Panc1 (cell line): ENCODE results near the gene PAK4. TPM values are rescaled to one million over a fixed set of nuclear protein-coding genes. Genes with fewer than 3 reads are reported as not detected.

Source experiments
- ATAC-seq: fragments of 200-7000 bp; cut with Tn5 transposase; 2 replicates; pipeline ENCODE4 v1.9.1; 2020; ENCODE audit warnings: mild to moderate bottlenecking, moderate library complexity
- BruUV-seq: library from RNA; stranded (reverse); fragments of 400-500 nt; replicated peaks from 2 replicates; lab custom pipeline; 2021; lab: Mats Ljungman, UMichigan
- CTCF ChIA-PET: fragments of 300-600 bp; sonication (Branson Sonifier 250); formaldehyde crosslinking; loops from one replicate; lab custom pipeline; 2022; ENCODE audit warnings: antibody characterized with exemption; lab: Charles Lee
- POLR2A ChIA-PET: fragments of 300-600 bp; sonication (Branson Sonifier 250); formaldehyde crosslinking; loops from one replicate; lab custom pipeline; 2022; ENCODE audit warnings: antibody characterized with exemption; lab: Charles Lee
- DNase-seq: peaks from one replicate; pipeline ENCODE4 v3.0.0-alpha.2; 2010; ENCODE audit warnings: low read depth, low spot score
- H3K27ac ChIP-seq: 2 replicates; pipeline ENCODE4 v1.5.1; 2011; ENCODE audit warnings: mild to moderate bottlenecking, low read length, inconsistent platforms
- H3K27me3 ChIP-seq: fragments of 200-500 bp; sonication (Bioruptor generic); 2 replicates; pipeline ENCODE4 v1.6.0; 2014; ENCODE audit warnings: low read length, inconsistent platforms; ENCODE audit not compliant: control insufficient read depth, insufficient read depth
- H3K36me3 ChIP-seq: fragments of 200-500 bp; sonication (Bioruptor generic); 2 replicates; pipeline ENCODE4 v1.5.1; 2014; ENCODE audit warnings: inconsistent platforms, mild to moderate bottlenecking, low read length, moderate library complexity; ENCODE audit not compliant: control insufficient read depth, insufficient read depth
- H3K4me1 ChIP-seq: 2 replicates; pipeline ENCODE4 v1.5.1; 2011; ENCODE audit warnings: inconsistent platforms, mild to moderate bottlenecking, low read length, moderate library complexity; ENCODE audit not compliant: control insufficient read depth, insufficient read depth
- H3K4me3 ChIP-seq, 2 experiments: 2 replicates each; pipeline ENCODE4 v1.5.1; 2011 to 2012; ENCODE audit warnings: low read depth in 2 of 2, low read length in 2 of 2, mild to moderate bottlenecking in 2 of 2, inconsistent platforms in 1 of 2, moderate library complexity in 1 of 2
- H3K9me3 ChIP-seq: fragments of 200-500 bp; sonication (Bioruptor generic); 2 replicates; pipeline ENCODE4 v1.5.1; 2014; ENCODE audit warnings: low read depth, mild to moderate bottlenecking, inconsistent platforms, low read length, moderate library complexity; ENCODE audit not compliant: control insufficient read depth, insufficient read depth
- POLR2AphosphoS5 ChIP-seq: IDR thresholded peaks from 2 replicates; pipeline ENCODE4 v1.6.1; 2012; ENCODE audit warnings: mild to moderate bottlenecking, low read depth, low read length, moderate library complexity
- SIN3A ChIP-seq: IDR thresholded peaks from 2 replicates; pipeline ENCODE4 v1.6.1; 2012; ENCODE audit warnings: low read depth, mild to moderate bottlenecking, low read length, moderate library complexity, borderline replicate concordance; ENCODE audit not compliant: insufficient read depth
- TCF7L2 ChIP-seq: IDR thresholded peaks from 2 replicates; pipeline ENCODE4 v1.6.1; 2011; ENCODE audit warnings: mild to moderate bottlenecking, low read depth, low read length, inconsistent platforms
- in situ Hi-C: cut with HindIII; loops from 2 replicates; pipeline ENCODE4 v1.10.0; 2016; ENCODE audit warnings: low sequenced_read_pairs, low pct_unique_long_range_greater_than_20kb
- intact Hi-C: fragments of 100-400 bp; cut with micrococcal nuclease; formaldehyde crosslinking; loops from one replicate; pipeline ENCODE4 v1.10.0; 2022; ENCODE audit not compliant: unreplicated experiment
- total RNA-seq: library from RNA; stranded (reverse); gene quantifications from one replicate; pipeline ENCODE4 v1.2.1, GENCODE V29; 2021; ENCODE audit not compliant: unreplicated experiment
- TF ChIP-seq, protein P1 (sequence below), 2 experiments: IDR thresholded peaks; 2 replicates each; pipeline ENCODE4 v1.6.1; 2011 to 2012; ENCODE audit warnings: low read depth in 2 of 2, control low read depth in 1 of 2, low read length in 1 of 2, mild to moderate bottlenecking in 1 of 2, moderate library complexity in 1 of 2; ENCODE audit not compliant: insufficient read depth in 1 of 2
- TF ChIP-seq, protein P2 (sequence below): fragments of 450-650 bp; IDR thresholded peaks from 2 replicates; pipeline ENCODE4 v1.5.1; 2017; ENCODE audit warnings: mild to moderate bottlenecking

PAK4 gene
- total RNA-seq, 1 experiment from 2014 or later, result 311 TPM

- intact Hi-C loops, result no loop called here
- no peaks in the 10 kb centered on the region for H3K27me3 ChIP-seq
- ATAC-seq, result no peak
- ChIA-PET POLR2A (interaction anchor here (0.5 to 0.6 kb wide), 2 partner anchors 30 to 36 kb away, joined by 10 to 16 read pairs; no protein-coding TSS in a partner anchor), CTCF (interaction anchor here (0.9 kb wide), 1 partner anchor 33 kb away, joined by 4 read pairs; no protein-coding TSS in a partner anchor)
- peaks cover 63% of the 10 kb centered on the region for H3K4me1 ChIP-seq
- H3K27ac ChIP-seq, result no peak overlapping the region
- TF ChIP-seq, protein P1, sequence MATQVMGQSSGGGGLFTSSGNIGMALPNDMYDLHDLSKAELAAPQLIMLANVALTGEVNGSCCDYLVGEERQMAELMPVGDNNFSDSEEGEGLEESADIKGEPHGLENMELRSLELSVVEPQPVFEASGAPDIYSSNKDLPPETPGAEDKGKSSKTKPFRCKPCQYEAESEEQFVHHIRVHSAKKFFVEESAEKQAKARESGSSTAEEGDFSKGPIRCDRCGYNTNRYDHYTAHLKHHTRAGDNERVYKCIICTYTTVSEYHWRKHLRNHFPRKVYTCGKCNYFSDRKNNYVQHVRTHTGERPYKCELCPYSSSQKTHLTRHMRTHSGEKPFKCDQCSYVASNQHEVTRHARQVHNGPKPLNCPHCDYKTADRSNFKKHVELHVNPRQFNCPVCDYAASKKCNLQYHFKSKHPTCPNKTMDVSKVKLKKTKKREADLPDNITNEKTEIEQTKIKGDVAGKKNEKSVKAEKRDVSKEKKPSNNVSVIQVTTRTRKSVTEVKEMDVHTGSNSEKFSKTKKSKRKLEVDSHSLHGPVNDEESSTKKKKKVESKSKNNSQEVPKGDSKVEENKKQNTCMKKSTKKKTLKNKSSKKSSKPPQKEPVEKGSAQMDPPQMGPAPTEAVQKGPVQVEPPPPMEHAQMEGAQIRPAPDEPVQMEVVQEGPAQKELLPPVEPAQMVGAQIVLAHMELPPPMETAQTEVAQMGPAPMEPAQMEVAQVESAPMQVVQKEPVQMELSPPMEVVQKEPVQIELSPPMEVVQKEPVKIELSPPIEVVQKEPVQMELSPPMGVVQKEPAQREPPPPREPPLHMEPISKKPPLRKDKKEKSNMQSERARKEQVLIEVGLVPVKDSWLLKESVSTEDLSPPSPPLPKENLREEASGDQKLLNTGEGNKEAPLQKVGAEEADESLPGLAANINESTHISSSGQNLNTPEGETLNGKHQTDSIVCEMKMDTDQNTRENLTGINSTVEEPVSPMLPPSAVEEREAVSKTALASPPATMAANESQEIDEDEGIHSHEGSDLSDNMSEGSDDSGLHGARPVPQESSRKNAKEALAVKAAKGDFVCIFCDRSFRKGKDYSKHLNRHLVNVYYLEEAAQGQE (IDR thresholded peaks at IDR 0.05; ENCODE audit: insufficient read depth in 1 of 2, low read depth in 2 of 2, low read length in 1 of 2), result no peak
- TF ChIP-seq, protein P2, sequence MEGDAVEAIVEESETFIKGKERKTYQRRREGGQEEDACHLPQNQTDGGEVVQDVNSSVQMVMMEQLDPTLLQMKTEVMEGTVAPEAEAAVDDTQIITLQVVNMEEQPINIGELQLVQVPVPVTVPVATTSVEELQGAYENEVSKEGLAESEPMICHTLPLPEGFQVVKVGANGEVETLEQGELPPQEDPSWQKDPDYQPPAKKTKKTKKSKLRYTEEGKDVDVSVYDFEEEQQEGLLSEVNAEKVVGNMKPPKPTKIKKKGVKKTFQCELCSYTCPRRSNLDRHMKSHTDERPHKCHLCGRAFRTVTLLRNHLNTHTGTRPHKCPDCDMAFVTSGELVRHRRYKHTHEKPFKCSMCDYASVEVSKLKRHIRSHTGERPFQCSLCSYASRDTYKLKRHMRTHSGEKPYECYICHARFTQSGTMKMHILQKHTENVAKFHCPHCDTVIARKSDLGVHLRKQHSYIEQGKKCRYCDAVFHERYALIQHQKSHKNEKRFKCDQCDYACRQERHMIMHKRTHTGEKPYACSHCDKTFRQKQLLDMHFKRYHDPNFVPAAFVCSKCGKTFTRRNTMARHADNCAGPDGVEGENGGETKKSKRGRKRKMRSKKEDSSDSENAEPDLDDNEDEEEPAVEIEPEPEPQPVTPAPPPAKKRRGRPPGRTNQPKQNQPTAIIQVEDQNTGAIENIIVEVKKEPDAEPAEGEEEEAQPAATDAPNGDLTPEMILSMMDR, result no peak
- TF ChIP-seq TCF7L2, result no peak
- TF ChIP-seq POLR2AphosphoS5, result no peak
- no peak for TF ChIP-seq SIN3A
- BruUV-seq, result no TSS peak
- no peak overlapping the region for H3K4me3 ChIP-seq
- in situ Hi-C loops, result no loop called here
- H3K36me3 ChIP-seq, result no peaks in the 10 kb centered on the region
- DNase-seq, result no peak
- H3K9me3 ChIP-seq, result no peaks in the 10 kb centered on the region
Measured at GRCh38 chr19:39155741-39156140, 30.2 kb downstream of the PAK4 start.

DNA sequence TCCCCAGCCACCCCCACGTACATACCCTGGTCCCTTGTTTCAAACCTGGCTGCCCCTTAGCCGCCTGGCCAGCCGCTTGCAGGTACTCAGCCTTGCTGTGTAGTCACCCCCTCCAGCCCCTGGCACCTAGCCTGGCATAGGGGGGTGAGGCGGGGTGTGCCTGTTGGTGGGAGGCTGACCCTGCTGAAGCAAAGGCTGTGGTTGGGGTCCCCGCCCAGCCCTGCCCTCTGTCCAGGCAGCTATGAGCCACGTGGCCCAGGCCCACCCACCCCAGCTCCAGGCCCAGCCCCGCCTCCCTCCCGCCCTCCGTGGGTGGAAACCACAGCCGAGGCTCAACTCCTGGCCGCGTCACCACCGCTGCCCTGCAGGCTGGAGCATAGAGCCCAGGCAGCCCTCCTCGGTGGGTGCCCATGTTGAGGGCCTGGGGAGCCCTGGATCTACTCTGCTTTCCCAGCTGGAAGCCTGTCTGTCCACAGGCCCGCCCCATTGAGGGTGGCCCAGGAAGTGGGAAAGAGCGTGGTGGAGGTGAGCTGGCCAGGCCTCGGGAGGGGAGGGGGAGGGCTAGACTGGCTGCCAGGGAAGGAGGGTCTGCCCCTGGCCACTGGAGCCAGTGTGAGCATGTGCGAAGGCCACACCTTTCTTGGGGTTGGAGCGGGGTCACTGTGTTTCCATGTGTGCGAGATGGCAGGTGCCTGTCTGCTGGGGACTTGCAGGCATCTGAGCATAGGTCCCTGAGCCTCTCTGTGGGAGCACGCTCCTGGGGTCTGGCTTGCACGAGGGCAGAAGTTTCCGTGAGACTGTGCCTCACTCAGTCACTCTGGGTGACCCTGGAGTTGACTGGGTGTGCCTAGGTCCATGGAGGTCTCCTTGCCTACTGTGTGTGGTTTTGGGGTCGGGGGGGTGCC, 31.0 kb downstream of the PAK4 start:
- CTCF ChIA-PET, result interaction anchor here (0.9 kb wide), 1 partner anchor 34 kb away, joined by 4 read pairs; no protein-coding TSS in a partner anchor
- Histone ChIP-seq H3K4me3 (no peak overlapping the region), H3K27me3 (no peaks in the 10 kb centered on the region), H3K4me1 (peaks cover 66% of the 10 kb centered on the region), H3K36me3 (no peaks in the 10 kb centered on the region), H3K27ac (no peak overlapping the region), H3K9me3 (no peaks in the 10 kb centered on the region)
- BruUV-seq, result no TSS peak
- no peak for DNase-seq
- ATAC-seq, result no peak
- in situ Hi-C loops, result no loop called here
- POLR2A ChIA-PET, result interaction anchor here (0.5 kb wide), 1 partner anchor 35 kb away, joined by 16 read pairs; no protein-coding TSS in a partner anchor
- no peak for TF ChIP-seq SIN3A
- no peak for TF ChIP-seq TCF7L2
- TF ChIP-seq, protein P2, result no peak
- no peak for TF ChIP-seq POLR2AphosphoS5
- TF ChIP-seq, protein P1 (IDR thresholded peaks at IDR 0.05; ENCODE audit: insufficient read depth in 1 of 2, low read depth in 2 of 2, low read length in 1 of 2), result no peak
- intact Hi-C loops, result no loop called here
